ENCODE results near the gene ANKS1B.

GRCh38 chr12:98752726-98753125, 1232.0 kb downstream of the ANKS1B start:
- TF ChIP-seq POLR2A (IDR thresholded peaks at IDR 0.05; ENCODE audit: borderline replicate concordance, extremely low read depth, insufficient read depth, insufficient read length) = no peak
- TF ChIP-seq CEBPB (IDR thresholded peaks at IDR 0.05; ENCODE audit: low read depth) = no peak
- no peak for TF ChIP-seq ZFX (IDR thresholded peaks at IDR 0.05)
- TF ChIP-seq EZH2 (IDR thresholded peaks at IDR 0.05) = no peak
- TF ChIP-seq EGR1 (IDR thresholded peaks at IDR 0.05; ENCODE audit: low read depth) = no peak
- no peak for TF ChIP-seq POLR2AphosphoS5 (IDR thresholded peaks at IDR 0.05; ENCODE audit: low read depth, low read length)
- TF ChIP-seq CTCF (IDR thresholded peaks at IDR 0.05 in 2 of 3, conservative IDR thresholded peaks at IDR 0.05 in 1 of 3; ENCODE audit: borderline replicate concordance in 1 of 3, insufficient read depth in 1 of 3, low read depth in 2 of 3, low read length in 2 of 3) = no peak
- TF ChIP-seq EZH2phosphoT487 (IDR thresholded peaks at IDR 0.05; ENCODE audit: borderline replicate concordance) = no peak
- TF ChIP-seq, protein P1, sequence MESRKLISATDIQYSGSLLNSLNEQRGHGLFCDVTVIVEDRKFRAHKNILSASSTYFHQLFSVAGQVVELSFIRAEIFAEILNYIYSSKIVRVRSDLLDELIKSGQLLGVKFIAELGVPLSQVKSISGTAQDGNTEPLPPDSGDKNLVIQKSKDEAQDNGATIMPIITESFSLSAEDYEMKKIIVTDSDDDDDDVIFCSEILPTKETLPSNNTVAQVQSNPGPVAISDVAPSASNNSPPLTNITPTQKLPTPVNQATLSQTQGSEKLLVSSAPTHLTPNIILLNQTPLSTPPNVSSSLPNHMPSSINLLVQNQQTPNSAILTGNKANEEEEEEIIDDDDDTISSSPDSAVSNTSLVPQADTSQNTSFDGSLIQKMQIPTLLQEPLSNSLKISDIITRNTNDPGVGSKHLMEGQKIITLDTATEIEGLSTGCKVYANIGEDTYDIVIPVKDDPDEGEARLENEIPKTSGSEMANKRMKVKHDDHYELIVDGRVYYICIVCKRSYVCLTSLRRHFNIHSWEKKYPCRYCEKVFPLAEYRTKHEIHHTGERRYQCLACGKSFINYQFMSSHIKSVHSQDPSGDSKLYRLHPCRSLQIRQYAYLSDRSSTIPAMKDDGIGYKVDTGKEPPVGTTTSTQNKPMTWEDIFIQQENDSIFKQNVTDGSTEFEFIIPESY (IDR thresholded peaks at IDR 0.05; ENCODE audit: extremely low read depth, insufficient replicate concordance, low read length) = no peak
- TF ChIP-seq TCF7L2 (IDR thresholded peaks at IDR 0.05; ENCODE audit: borderline replicate concordance, extremely low read depth, insufficient read depth, insufficient read length) = no peak
- TF ChIP-seq REST (IDR thresholded peaks at IDR 0.05; ENCODE audit: low read depth) = no peak

Measured in HCT116 (cell line).